ENCODE data around the gene LCN12.
A peak's percentile ranks its signal among the peaks of the same experiment; 100 is the strongest.

Gene LCN12

GRCh38 chr9:136927343-136928271 lies 24.5 kb upstream of the LCN12 start:
- DNase-seq: no peak

- no peak for DNase-seq
Observed at GRCh38 chr9:136928591-136928990, 23.5 kb upstream of the LCN12 start.

- no peak for DNase-seq
Observed at GRCh38 chr9:136930014-136930413, 22.1 kb upstream of the LCN12 start.

GRCh38 chr9:136931611-136932130 lies 20.4 kb upstream of the LCN12 start:
- DNase-seq: no peak

- DNase-seq: no peak
Observed at GRCh38 chr9:136934277-136934676, 17.8 kb upstream of the LCN12 start.

- DNase-seq: no peak
Observed at GRCh38 chr9:136935651-136936050, 16.4 kb upstream of the LCN12 start.

- DNase-seq: no peak
Observed at GRCh38 chr9:136936645-136937170, 15.4 kb upstream of the LCN12 start.

- DNase-seq: no peak
Observed at GRCh38 chr9:136937186-136938001, 14.7 kb upstream of the LCN12 start.

- no peak for DNase-seq
Observed at GRCh38 chr9:136939431-136939995, 12.6 kb upstream of the LCN12 start.

GRCh38 chr9:136939996-136940525 lies 12.0 kb upstream of the LCN12 start:
- DNase-seq: no peak

GRCh38 chr9:136940526-136941230 lies 11.4 kb upstream of the LCN12 start:
- DNase-seq: no peak

- DNase-seq: no peak
Observed at GRCh38 chr9:136941231-136942111, 10.6 kb upstream of the LCN12 start.

- DNase-seq: no peak
Observed at GRCh38 chr9:136942112-136942880, 9.8 kb upstream of the LCN12 start.

- no peak for DNase-seq
Observed at GRCh38 chr9:136942881-136943230, 9.2 kb upstream of the LCN12 start.

GRCh38 chr9:136943291-136944211 lies 8.5 kb upstream of the LCN12 start:
- peak; percentile 43 for DNase-seq

- no peak for DNase-seq
Observed at GRCh38 chr9:136944212-136944518, 7.9 kb upstream of the LCN12 start.

GRCh38 chr9:136944519-136945332 lies 7.3 kb upstream of the LCN12 start, which contains the start of the genes C8G and FBXW5:
TSS of gene C8G (plus strand) at chr9:136945243. CDS start at chr9:136945321, 78 bp downstream.
TSS of gene FBXW5 (minus strand) at chr9:136944738. CDS start at chr9:136944083, 655 bp downstream.
- DNase-seq: peak; percentile 94

Measured in hematopoietic multipotent progenitor cell treated with erythropoietin and hydrocortisone succinate and interleukin-3 and kit ligand, for 8 days (in vitro differentiated cells).